ENCODE measurements around the gene ADCYAP1R1. TPM values are rescaled to one million over a fixed set of nuclear protein-coding genes. Genes with fewer than 3 reads are reported as not detected.

Gene ADCYAP1R1
- total RNA-seq, 1 donor from 2014 or later: not detected

- no peak for DNase-seq (ENCODE audit: low read depth in 2 of 2)
These were observed 32.1 kb downstream of the ADCYAP1R1 start for GRCh38 chr7:31084226-31084625.

DNA sequence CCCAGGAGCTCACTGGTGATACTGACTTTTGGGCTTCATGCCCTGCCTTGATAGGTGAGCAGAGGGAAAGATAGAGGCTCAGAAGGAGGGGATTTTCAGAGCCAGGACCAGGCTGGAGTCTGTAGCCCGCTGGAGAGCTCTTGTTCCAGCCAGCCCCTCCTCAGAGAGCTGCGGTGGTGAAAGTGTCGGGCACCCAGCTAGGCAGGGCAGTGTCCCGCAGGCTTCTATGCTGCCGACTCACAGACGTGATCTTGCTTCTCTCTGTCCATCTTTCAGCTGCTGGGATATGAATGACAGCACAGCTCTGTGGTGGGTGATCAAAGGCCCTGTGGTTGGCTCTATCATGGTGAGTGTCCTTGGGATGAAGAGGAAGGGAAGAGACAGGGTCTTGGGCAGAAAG is 35.2 kb downstream of the ADCYAP1R1 start:
- no peak for DNase-seq (ENCODE audit: low read depth in 2 of 2)

DNA sequence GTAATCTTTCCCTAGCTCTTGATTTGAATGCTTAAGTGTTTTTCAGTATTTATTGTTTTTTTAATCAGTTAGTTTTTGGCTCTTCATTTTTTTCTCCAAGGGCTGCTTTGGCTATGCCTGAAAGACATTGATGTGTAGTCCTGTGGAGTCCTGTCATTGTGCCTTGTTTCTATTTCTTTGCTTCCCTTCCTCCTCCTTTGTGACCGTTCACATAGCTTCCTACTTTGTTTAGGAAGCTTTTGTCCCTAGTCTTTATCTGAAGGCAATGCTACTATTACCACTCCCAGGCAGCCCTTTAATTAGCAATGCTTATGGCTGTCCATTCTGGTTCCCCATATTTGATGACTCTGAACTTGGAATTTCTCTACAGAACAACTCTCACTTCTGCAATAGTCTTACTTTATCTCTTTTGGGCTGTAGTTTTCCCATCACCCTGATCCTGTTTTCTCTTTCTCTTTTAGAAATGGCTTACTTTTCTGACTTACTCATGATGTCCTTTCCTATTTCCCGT is 39.9 kb downstream of the ADCYAP1R1 start:
- no peak for DNase-seq (ENCODE audit: low read depth in 2 of 2)

GRCh38 chr7:31092606-31093005 is 40.5 kb downstream of the ADCYAP1R1 start:
- no peak for DNase-seq (ENCODE audit: low read depth in 2 of 2)

- DNase-seq (ENCODE audit: low read depth in 2 of 2): no peak
These were observed 41.2 kb downstream of the ADCYAP1R1 start for GRCh38 chr7:31093282-31093681.

GRCh38 chr7:31094271-31094670 is 42.2 kb downstream of the ADCYAP1R1 start:
- DNase-seq (ENCODE audit: low read depth in 2 of 2): no peak

DNA sequence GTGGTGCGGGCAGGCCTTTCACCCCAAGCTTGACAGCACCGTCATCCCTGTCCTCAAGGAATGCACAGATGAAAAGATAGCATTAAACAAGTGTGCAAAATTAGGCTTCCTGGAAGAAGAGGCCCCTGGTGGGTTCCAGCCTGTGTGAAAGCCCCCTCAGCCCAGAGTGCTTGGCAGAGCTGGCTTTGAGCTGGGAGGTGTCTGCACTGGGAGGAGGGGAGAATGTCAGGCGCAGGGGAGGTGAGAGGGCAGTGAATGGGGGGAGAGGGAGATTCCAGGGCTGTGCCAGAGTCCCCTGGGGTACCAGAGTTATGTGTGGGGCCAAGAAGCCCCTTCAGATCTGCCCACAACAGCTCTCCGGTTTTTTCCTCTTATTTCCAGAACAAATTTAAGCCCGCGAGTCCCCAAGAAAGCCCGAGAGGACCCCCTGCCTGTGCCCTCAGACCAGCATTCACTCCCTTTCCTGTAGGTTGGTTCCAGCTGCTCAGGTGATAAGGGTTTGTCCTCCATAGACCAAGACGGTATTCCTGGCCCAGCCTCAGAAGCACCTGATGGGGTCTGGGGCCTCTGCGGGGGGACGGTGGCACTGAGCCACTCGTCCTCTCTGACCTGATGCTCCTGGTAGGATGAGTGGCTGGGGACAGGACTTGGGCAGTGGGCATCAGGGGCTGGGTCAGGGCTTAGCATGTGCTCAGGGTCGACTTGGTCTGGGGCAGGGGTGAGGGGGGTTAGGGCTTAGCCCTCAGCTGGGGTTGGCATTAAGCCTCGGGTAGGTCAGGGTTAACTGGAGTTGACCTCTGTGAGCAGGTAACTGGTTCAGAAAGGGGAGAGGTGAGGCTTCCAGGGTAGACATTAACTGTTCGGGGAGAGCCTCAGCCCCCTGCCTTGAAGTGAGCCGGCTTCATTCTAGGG is 43.4 kb downstream of the ADCYAP1R1 start:
- no peak for DNase-seq (ENCODE audit: low read depth in 2 of 2)

- no peak for DNase-seq (ENCODE audit: low read depth in 2 of 2)
These were observed 44.2 kb downstream of the ADCYAP1R1 start for GRCh38 chr7:31096198-31096876.

DNA sequence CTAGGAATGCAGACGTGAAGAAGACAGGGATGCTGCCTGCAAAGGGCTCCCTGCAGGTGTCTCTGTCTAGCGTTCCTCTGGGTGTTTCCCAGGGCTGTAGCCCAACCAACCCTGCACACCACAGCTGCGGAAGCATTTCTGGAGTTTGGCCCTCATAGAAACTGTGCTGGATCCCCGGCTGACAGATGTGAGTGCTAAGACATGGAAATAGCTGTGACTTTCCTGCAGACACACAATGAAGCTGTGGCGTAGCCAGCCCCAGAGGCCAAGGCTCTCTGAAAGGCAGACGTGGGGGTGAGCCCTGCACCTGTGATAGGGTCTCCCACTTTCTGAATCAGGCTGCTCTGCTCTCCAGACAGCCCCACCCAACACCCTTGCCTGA is 44.8 kb downstream of the ADCYAP1R1 start:
- DNase-seq (ENCODE audit: low read depth in 2 of 2): no peak

- no peak for DNase-seq (ENCODE audit: low read depth in 2 of 2)
These were observed 46.7 kb downstream of the ADCYAP1R1 start for GRCh38 chr7:31098642-31099360.

DNA sequence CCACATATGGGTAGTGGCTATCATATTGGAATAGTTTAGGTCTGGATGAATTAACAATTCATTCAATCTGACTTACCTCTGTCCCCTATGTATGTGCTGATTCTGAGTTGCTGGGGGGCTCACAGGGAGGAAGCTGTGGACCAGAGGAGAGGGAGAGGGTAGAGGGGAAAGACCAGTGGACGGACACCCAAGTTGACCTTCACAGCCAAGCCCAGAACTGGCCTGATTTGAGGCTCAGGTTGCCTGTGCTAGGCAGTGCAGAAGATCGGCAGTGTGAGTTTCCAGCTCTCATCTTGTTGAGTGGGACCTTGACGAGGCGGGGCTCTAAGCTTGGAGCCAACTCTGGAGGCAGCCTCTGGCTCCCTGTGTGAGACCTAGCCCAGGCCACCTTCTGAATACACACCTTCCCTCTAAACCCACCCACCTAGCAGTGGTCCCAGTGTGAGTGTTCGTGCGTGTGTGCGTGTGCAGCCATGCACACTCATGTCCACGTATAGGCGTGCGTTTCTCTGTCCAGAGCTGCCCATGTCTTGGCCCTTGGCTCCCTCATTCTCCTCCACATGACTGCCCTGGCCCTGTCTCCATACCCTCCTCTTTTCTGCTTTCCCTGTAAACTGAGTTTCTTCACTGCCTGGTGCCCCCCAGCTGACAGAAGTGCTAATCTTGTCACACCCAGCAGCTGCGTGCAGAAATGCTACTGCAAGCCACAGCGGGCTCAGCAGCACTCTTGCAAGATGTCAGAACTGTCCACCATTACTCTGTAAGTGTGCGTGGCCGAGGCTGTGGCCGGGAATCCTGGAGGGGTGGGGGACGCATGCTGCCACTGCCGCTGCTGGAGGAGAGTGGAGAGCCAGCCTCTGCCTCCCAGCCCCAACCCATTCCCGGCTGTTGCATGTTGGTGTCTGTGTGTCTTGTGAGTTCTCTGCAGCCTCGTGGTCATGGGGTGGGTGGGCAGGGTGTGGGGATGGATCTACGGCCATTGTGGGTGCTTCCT is 47.6 kb downstream of the ADCYAP1R1 start:
- no peak for DNase-seq (ENCODE audit: low read depth in 2 of 2)

DNA sequence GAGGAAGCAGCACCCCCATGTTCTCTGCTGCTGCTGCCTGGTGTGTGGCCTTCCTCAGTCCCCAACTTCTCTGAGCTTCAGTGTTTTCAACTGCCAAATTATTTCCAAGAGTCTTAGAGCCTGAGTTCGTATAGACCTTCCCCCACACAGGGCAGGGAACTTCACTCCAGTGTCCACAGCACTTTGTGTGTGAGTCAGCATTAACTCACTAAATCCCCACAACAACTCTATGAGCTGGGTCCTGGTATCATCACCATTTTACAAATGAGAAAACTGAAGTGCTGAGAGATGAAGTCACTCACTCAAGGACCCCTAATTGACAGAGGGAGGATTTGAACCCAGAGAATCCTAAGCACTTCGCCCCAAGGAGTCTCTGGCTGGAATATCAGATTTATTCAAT is 48.3 kb downstream of the ADCYAP1R1 start:
- peak in 1 of 2 donors; percentile 31 for DNase-seq (ENCODE audit: low read depth in 2 of 2)

GRCh38 chr7:31100871-31101270 is 48.8 kb downstream of the ADCYAP1R1 start:
- DNase-seq (ENCODE audit: low read depth in 2 of 2): no peak

GRCh38 chr7:31101544-31101943 is 49.4 kb downstream of the ADCYAP1R1 start:
- no peak for DNase-seq (ENCODE audit: low read depth in 2 of 2)

DNA sequence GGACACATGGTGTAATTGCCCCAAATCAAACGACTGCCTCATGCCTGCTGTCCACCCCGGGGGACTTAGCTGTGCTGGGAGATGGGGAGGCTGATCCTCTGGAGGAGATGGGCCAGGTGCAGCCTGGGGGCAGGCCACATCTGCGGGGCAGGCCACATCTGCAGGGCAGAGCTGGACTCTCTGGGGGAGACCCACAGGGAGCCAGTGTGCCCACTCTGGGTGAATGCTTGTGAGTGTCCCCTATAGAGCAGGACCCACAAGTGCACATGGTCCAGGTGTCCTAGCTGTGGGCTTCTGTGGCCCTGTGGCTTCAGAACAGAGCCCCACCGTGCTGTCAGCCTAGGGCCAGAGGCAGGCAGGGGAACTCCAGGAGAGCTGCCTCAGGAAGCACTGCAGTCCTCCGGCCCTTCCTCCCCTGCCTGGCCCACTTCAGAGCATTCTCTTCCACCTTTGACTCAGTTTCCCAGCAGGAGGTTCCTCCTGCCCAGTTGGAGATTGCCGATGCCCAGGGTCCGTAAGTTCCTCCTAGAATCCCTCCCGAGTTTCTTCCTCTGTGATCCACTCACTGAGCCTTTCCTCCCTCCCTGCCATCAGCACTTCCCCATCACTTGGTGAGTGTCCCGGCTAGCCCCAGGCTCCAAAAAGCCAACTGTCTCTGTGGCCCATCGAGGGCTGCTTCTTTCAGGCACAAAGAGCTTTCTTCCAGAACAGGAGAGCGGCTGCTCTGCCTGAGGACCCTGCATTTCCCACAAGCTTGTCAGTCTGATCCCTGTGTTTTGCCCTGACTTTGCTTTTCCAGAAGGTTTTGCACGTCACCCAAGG is 50.3 kb downstream of the ADCYAP1R1 start:
- DNase-seq (ENCODE audit: low read depth in 2 of 2): no peak

DNA sequence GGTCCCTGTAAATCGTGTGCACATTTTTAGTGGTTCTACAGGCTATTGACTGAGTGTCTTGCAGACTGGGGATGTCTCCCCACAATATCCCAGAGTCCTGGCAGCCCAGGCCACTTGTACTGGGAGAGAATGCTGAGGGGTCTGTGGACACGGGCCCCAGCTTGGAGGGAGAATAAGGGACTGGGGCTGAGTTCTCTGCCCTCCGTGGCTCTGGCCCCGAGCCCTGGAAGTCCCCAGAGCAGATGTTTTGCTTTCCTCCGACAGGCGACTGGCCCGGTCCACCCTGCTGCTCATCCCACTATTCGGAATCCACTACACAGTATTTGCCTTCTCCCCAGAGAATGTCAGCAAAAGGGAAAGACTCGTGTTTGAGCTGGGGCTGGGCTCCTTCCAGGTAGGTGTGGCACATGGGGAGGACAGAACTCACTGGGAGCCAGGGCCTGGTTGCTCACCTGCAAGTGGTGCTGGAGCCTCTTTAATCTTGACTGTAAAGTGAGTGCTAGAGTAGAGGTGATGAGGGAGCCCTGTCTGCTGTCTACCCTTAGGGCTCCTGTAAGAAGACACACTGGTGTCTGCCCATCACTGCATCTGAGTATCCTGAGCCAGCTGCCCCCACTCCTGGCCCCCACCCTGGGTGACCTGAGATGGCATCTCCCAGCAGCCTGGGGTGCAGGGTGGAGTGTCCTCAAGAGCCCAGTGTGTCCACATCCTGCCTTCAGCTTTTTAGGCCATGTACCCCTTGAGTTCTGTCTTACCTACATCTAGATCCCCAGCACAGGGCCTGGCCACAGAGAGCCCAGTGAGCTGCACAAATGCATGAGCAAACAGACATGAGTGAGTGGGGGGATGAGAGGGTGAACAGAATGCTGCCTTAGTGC is 51.1 kb downstream of the ADCYAP1R1 start:
- no peak for DNase-seq (ENCODE audit: low read depth in 2 of 2)

GRCh38 chr7:31104361-31105255 is 52.5 kb downstream of the ADCYAP1R1 start:
- DNase-seq (ENCODE audit: low read depth in 2 of 2): no peak

Measured in lung microvascular endothelial cell (primary cell).